HepG2 (cell line): ENCODE data around the gene BCAT1. TPM values are rescaled to one million over a fixed set of nuclear protein-coding genes. Genes with fewer than 3 reads are reported as not detected.

ENCODE experiments used
- ATAC-seq: fragments of 200-7000 bp; cut with Tn5 transposase; 3 replicates; pipeline ENCODE4 v1.9.1; 2020; ENCODE audit warnings: mild to moderate bottlenecking, moderate library complexity
- BruUV-seq: library from RNA; stranded (reverse); fragments of 400-500 nt; replicated peaks from 2 replicates; lab custom pipeline; 2021; lab: Mats Ljungman, UMichigan
- CTCF ChIA-PET: fragments of 300-600 bp; formaldehyde crosslinking; extraction: SDS; loops from one replicate; lab custom pipeline; 2021; ENCODE audit warnings: low total read pairs, inconsistent platforms, low intra/inter-chr PET ratio; lab: Yijun Ruan, JAX
- POLR2A ChIA-PET: fragments of 350-600 bp; sonication (Branson Sonifier 250); formaldehyde crosslinking; loops from one replicate; lab custom pipeline; 2020; ENCODE audit warnings: antibody characterized with exemption, inconsistent platforms; lab: Yijun Ruan, JAX
- DNase-seq: peaks from one replicate; pipeline ENCODE4 v3.0.0-alpha.2; 2015; ENCODE audit warnings: low spot score
- FAIRE-seq: peaks from 3 replicates; lab custom pipeline; 2011; peaks lifted over from hg19 to GRCh38; lab: Jason Lieb, UNC
- H2AFZ ChIP-seq: one replicate; pipeline ENCODE4 v1.6.1; 2011; ENCODE audit warnings: low read length, inconsistent platforms
- H3K27ac ChIP-seq: fragments of 300-600 bp; 3 replicates; pipeline ENCODE4 v1.8.0; 2011; ENCODE audit warnings: mixed run types, mild to moderate bottlenecking, mixed read lengths, low read length, inconsistent platforms; ENCODE audit not compliant: insufficient read depth; ENCODE audit errors: extremely low read length
- H3K27me3 ChIP-seq, 2 experiments: fragments of 200-600 bp in 1 of 2; 2 replicates in 1 of 2; 3 replicates in 1 of 2; pipeline versions ENCODE4 v1.6.0 to v1.8.0; 2011; ENCODE audit warnings: low read length in 2 of 2, mild to moderate bottlenecking in 2 of 2, moderate library complexity in 2 of 2, inconsistent platforms in 1 of 2; ENCODE audit not compliant: insufficient read depth in 2 of 2, control insufficient read depth in 1 of 2
- H3K36me3 ChIP-seq, 2 experiments: fragments of 200-600 bp in 1 of 2; replicated peaks in 1 of 2; 2 replicates in 1 of 2; 3 replicates in 1 of 2; pipeline versions ENCODE4 v1.5.1 to v1.8.0; 2011; ENCODE audit warnings: low read length in 2 of 2, inconsistent platforms in 1 of 2; ENCODE audit not compliant: insufficient read depth in 2 of 2, control insufficient read depth in 1 of 2
- H3K4me1 ChIP-seq: 2 replicates; pipeline ENCODE4 v1.5.1; 2012; ENCODE audit warnings: low read length, inconsistent platforms; ENCODE audit not compliant: insufficient read depth
- H3K4me2 ChIP-seq: 2 replicates; pipeline ENCODE4 v1.6.0; 2011; ENCODE audit warnings: low read depth, low read length, inconsistent platforms
- H3K4me3 ChIP-seq, 3 experiments: fragments of 200-600 bp in 1 of 3; sonication (generic), shearing (Covaris generic) in 1 of 3; replicated peaks in 1 of 3; 2 replicates each; pipeline ENCODE4 v1.5.1; 2011 to 2016; ENCODE audit warnings: low read length in 3 of 3, inconsistent platforms in 2 of 3, low read depth in 2 of 3, mild to moderate bottlenecking in 2 of 3, control low read depth in 1 of 3, mixed read lengths in 1 of 3; ENCODE audit not compliant: insufficient read depth in 1 of 3
- H3K79me2 ChIP-seq: one replicate; pipeline ENCODE4 v1.6.1; 2011; ENCODE audit warnings: low read length, inconsistent platforms; ENCODE audit not compliant: insufficient read depth
- H3K9ac ChIP-seq: 2 replicates; pipeline ENCODE4 v1.6.0; 2011; ENCODE audit warnings: mild to moderate bottlenecking, low read depth, low read length, inconsistent platforms; ENCODE audit not compliant: insufficient read depth
- H3K9me3 ChIP-seq: 2 replicates; pipeline ENCODE4 v1.5.1; 2012; ENCODE audit warnings: mild to moderate bottlenecking, low read length
- H4K20me1 ChIP-seq: 2 replicates; pipeline ENCODE4 v1.6.0; 2011; ENCODE audit warnings: inconsistent platforms, mild to moderate bottlenecking, low read length, moderate library complexity; ENCODE audit not compliant: insufficient read depth
- AKAP8 ChIP-seq: sonication (generic); formaldehyde crosslinking; IDR thresholded peaks from 2 replicates; pipeline ENCODE4 v1.5.1; 2020; ENCODE audit warnings: mild to moderate bottlenecking, missing genetic modification reagents
- AKNA ChIP-seq: sonication (generic); formaldehyde crosslinking; IDR thresholded peaks from 2 replicates; pipeline ENCODE4 v1.4.0; 2020; ENCODE audit warnings: missing genetic modification reagents, borderline replicate concordance
- ETV5 ChIP-seq: IDR thresholded peaks from 2 replicates; pipeline ENCODE4 v1.6.1; 2018; ENCODE audit warnings: missing biosample characterization, missing genetic modification reagents, inconsistent platforms, borderline replicate concordance
- HNRNPLL ChIP-seq: fragments of 200-400 bp; formaldehyde crosslinking; IDR thresholded peaks from 2 replicates; pipeline ENCODE4 v1.6.1; 2017; ENCODE audit warnings: mild to moderate bottlenecking, low read depth, low read length; ENCODE audit not compliant: poor library complexity, severe bottlenecking
- JARID2 ChIP-seq: sonication (generic); formaldehyde crosslinking; IDR thresholded peaks from 2 replicates; pipeline ENCODE4 v1.8.1; 2023; ENCODE audit warnings: missing genetic modification reagents, inconsistent platforms; ENCODE audit not compliant: insufficient replicate concordance
- JUNB ChIP-seq: sonication (generic); formaldehyde crosslinking; IDR thresholded peaks from 2 replicates; pipeline ENCODE4 v1.8.0; 2022; ENCODE audit warnings: missing genetic modification reagents, mild to moderate bottlenecking, borderline replicate concordance
- NR2F2 ChIP-seq: IDR thresholded peaks from 2 replicates; pipeline ENCODE4 v1.6.1; 2012; ENCODE audit warnings: low read depth, inconsistent platforms, borderline replicate concordance
- SYNCRIP ChIP-seq: fragments of 200-400 bp; formaldehyde crosslinking; IDR thresholded peaks from 2 replicates; pipeline ENCODE4 v1.6.1; 2018; ENCODE audit warnings: mild to moderate bottlenecking, low read depth, low read length; ENCODE audit not compliant: insufficient read depth
- ZBTB38 ChIP-seq: sonication (generic); formaldehyde crosslinking; IDR thresholded peaks from 2 replicates; pipeline ENCODE4 v1.5.1; 2020; ENCODE audit warnings: mild to moderate bottlenecking, missing genetic modification reagents
- ZBTB42 ChIP-seq: sonication (generic); formaldehyde crosslinking; IDR thresholded peaks from 2 replicates; pipeline ENCODE4 v1.5.0; 2020; ENCODE audit warnings: mild to moderate bottlenecking, missing genetic modification reagents
- ZNF160 ChIP-seq: sonication (generic); formaldehyde crosslinking; IDR thresholded peaks from 2 replicates; pipeline ENCODE4 v1.8.0; 2022; ENCODE audit warnings: mild to moderate bottlenecking, inconsistent platforms, missing genetic modification reagents
- WGBS: methylation state at CpG from one replicate; pipeline ENCODE4 v1.1.6; 2017; ENCODE audit warnings: low lambda C conversion rate; 5-methylcytosine and 5-hydroxymethylcytosine counted together
- in situ Hi-C: cut with HindIII; loops from 2 replicates; pipeline ENCODE4 v1.10.0; 2017; ENCODE audit warnings: low pct_unique_long_range_greater_than_20kb; ENCODE audit not compliant: extremely low pct_ligation_motif_present
- intact Hi-C: fragments of 100-400 bp; cut with micrococcal nuclease; formaldehyde crosslinking; loops from one replicate; pipeline ENCODE4 v1.10.0; 2022; ENCODE audit not compliant: unreplicated experiment
- polyA plus RNA-seq, 8 experiments: library from polyadenylated mRNA; depleted of rRNA in 3 of 8; stranded (reverse) in 7 of 8; unstranded in 1 of 8; fragments of >200 nt; fragmentation: Illumina TruSeq in 4 of 8; extraction: Trizol in 4 of 8; gene quantifications; 2 replicates each; pipeline versions ENCODE4 v1.2.1 to v1.2.3, GENCODE V29; 2011 to 2016; ENCODE audit warnings: low read depth in 4 of 8, missing spikeins in 1 of 8, mixed read lengths in 1 of 8; ENCODE audit not compliant: insufficient read depth in 1 of 8
- total RNA-seq, 5 experiments: library from RNA; depleted of rRNA; stranded (reverse); fragments of >200 nt; fragmentation: Illumina TruSeq; extraction: Trizol; gene quantifications; 2 replicates each; pipeline ENCODE4 v1.2.3, GENCODE V29; 2016; ENCODE audit warnings: low read depth in 1 of 5
- TF ChIP-seq, protein P1 (sequence below): sonication (generic); formaldehyde crosslinking; IDR thresholded peaks from 2 replicates; pipeline ENCODE4 v1.4.0; 2020; ENCODE audit warnings: missing genetic modification reagents
- TF ChIP-seq, protein P2 (sequence below): sonication (generic); formaldehyde crosslinking; IDR thresholded peaks from 2 replicates; pipeline ENCODE4 v1.5.1; 2020; ENCODE audit warnings: mild to moderate bottlenecking, missing genetic modification reagents, moderate library complexity

The BCAT1 gene
- total and polyA plus RNA-seq, 2 of the 13 experiments (the other 11 are each of a cell fraction or from before 2014, with no cell fraction given) = 8.0 to 75.5 TPM

DNA sequence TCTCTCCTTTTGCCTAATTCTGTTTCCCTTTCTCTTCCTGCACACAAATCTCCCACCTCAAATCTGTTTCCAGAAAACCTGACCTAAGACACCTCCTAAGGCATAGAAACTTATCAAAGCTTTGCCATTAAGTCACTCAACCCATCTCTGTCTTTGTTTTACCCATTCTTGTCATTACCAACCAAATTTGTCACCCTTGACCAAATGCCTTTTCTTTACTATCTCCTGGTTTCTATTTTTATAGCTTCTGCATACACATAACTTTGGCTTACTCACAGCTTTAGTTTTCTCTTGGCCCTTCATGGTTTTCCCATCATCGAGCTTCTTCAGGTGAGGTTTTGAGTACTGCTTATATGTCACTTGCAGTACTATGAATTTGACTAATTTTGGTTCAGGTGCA, 184.2 kb downstream of the BCAT1 start:
- ATAC-seq (no peak), FAIRE-seq (no peak), DNase-seq (no peak)
- in situ Hi-C loops (no loop called here), intact Hi-C loops (no loop called here)
- no peak overlapping the region for H3K9ac ChIP-seq
- H2AFZ ChIP-seq = no peak overlapping the region
- BruUV-seq = no TSS peak
- no peak overlapping the region for H3K27ac ChIP-seq
- no peaks in the 10 kb centered on the region for H3K36me3 ChIP-seq
- 94% methylated on average over 1 of the region's 1 CpG for WGBS
- CTCF ChIA-PET = no interaction called here
- no peaks in the 10 kb centered on the region for H3K27me3 ChIP-seq
- POLR2A ChIA-PET = no interaction called here
- peaks cover 31% of the 10 kb centered on the region for H3K4me1 ChIP-seq
- H4K20me1 ChIP-seq = no peaks in the 10 kb centered on the region
- H3K79me2 ChIP-seq = no peaks in the 10 kb centered on the region
- H3K4me3 ChIP-seq = no peak overlapping the region
- peaks cover 9% of the 10 kb centered on the region for H3K9me3 ChIP-seq
- no peak overlapping the region for H3K4me2 ChIP-seq
- TF ChIP-seq ZNF160 (CRISPR knock-in tag) (no peak), JUNB (CRISPR knock-in tag) (no peak), ZBTB38 (CRISPR knock-in tag) (no peak), SYNCRIP (no peak), AKAP8 (CRISPR knock-in tag) (no peak), ETV5 (no peak), JARID2 (CRISPR knock-in tag) (no peak), ZBTB42 (CRISPR knock-in tag) (no peak), AKNA (CRISPR knock-in tag) (no peak), NR2F2 (no peak), HNRNPLL (no peak)
- TF ChIP-seq, protein P1, sequence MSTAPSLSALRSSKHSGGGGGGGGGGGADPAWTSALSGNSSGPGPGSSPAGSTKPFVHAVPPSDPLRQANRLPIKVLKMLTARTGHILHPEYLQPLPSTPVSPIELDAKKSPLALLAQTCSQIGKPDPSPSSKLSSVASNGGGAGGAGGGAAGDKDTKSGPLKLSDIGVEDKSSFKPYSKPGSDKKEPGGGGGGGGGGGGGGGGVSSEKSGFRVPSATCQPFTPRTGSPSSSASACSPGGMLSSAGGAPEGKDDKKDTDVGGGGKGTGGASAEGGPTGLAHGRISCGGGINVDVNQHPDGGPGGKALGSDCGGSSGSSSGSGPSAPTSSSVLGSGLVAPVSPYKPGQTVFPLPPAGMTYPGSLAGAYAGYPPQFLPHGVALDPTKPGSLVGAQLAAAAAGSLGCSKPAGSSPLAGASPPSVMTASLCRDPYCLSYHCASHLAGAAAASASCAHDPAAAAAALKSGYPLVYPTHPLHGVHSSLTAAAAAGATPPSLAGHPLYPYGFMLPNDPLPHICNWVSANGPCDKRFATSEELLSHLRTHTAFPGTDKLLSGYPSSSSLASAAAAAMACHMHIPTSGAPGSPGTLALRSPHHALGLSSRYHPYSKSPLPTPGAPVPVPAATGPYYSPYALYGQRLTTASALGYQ (CRISPR knock-in tag) = no peak
- TF ChIP-seq, protein P2, sequence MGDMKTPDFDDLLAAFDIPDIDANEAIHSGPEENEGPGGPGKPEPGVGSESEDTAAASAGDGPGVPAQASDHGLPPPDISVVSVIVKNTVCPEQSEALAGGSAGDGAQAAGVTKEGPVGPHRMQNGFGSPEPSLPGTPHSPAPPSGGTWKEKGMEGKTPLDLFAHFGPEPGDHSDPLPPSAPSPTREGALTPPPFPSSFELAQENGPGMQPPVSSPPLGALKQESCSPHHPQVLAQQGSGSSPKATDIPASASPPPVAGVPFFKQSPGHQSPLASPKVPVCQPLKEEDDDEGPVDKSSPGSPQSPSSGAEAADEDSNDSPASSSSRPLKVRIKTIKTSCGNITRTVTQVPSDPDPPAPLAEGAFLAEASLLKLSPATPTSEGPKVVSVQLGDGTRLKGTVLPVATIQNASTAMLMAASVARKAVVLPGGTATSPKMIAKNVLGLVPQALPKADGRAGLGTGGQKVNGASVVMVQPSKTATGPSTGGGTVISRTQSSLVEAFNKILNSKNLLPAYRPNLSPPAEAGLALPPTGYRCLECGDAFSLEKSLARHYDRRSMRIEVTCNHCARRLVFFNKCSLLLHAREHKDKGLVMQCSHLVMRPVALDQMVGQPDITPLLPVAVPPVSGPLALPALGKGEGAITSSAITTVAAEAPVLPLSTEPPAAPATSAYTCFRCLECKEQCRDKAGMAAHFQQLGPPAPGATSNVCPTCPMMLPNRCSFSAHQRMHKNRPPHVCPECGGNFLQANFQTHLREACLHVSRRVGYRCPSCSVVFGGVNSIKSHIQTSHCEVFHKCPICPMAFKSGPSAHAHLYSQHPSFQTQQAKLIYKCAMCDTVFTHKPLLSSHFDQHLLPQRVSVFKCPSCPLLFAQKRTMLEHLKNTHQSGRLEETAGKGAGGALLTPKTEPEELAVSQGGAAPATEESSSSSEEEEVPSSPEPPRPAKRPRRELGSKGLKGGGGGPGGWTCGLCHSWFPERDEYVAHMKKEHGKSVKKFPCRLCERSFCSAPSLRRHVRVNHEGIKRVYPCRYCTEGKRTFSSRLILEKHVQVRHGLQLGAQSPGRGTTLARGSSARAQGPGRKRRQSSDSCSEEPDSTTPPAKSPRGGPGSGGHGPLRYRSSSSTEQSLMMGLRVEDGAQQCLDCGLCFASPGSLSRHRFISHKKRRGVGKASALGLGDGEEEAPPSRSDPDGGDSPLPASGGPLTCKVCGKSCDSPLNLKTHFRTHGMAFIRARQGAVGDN (CRISPR knock-in tag) = no peak
